GM19467 (cell line): Measurements from ENCODE around the gene EEF1A2.

Source experiments
- ATAC-seq: cut with Tn5 transposase; IDR thresholded peaks from one replicate; pipeline ENCODE4 v1.9.1; 2021; ENCODE audit warnings: mild to moderate bottlenecking, moderate library complexity; ENCODE audit not compliant: unreplicated experiment

The EEF1A2 gene

DNA sequence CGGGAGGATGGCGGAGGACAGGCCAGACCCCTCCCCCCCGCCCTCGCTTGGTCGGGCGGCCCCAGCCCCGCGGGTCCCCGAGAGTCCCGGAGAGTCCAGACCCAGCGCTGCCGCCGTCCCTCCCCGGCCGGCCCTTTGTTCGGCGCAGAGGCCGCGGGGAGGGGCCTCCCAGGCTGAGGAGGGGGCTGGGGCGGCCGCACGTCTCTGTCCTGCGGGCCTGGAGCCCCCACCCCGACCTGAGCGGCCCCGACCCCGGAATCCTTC is 27.2 kb downstream of the EEF1A2 start:
- no peak for ATAC-seq

DNA sequence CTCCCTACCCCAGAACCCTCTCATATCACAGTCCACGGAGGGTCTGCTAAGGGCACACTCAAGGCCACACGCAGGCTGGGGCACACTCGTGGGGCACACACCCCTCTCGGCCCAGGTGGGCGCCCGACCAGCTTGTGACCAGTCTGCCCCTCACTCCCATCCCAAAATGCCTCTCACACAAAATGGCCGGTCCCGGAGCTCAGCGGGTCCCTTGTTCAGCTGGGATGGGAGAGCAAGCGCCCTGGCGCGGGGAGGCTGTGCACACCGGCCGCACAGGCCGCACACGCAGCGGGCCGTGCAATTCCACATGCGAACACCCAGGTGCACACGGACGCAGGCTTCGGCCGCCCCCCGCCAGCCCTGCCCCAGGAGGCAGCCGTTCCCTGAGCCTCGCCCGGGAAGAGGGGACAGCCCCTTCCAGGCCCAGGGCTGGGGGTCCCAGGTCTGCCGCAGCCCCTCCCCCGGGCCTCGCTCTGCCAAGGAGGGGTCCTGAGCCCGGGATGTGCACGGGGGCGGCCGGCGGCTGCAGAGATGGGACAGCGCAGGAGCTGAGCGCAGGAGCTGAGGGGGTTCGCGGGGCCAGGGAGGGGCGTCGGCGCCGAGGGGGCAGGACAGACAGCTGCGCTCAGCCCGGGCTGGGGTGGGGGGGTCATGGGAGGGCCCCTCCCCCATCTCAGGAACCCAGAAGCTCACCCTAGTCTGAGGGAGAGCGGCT is 27.7 kb downstream of the EEF1A2 start:
- ATAC-seq: no peak

DNA sequence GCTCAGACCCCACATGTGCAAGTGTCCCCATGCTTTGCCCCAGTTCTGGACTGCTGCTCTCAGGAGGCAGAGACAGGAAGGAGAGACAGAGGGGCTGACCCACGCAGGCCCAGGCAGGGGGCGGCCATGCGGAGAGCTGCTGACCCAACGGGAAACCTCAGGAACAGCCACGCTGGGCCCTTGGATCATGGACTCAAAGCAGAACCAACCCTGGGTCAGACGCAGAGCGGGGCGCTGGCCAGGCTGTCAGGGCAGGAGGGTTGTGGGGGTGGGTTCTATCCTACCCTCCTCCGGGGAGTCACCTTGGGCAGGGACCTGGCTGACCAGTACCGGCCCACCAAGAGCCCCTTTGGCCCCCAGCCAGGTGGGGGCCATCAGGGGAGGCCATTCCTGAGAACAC is 28.5 kb downstream of the EEF1A2 start:
- no peak for ATAC-seq

DNA sequence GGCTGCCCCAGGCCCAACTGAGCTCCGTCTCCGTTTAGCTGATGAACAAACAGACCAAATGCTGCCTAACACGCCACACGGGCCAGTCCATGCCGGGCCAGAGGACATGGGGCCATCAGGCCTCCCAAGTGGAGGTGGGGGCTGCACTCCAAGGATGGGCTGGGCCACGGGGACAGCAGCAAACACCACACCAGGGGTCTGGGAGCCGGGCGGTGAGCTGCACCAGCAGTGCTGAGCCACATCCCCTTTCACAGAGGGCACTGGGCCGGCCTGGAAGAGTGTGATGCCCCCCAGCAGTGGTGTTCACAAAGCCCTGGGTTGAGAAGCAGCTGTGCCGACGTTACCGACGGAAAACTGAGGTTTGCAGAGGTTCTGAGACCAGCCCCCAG is 29.2 kb downstream of the EEF1A2 start:
- no peak for ATAC-seq

DNA sequence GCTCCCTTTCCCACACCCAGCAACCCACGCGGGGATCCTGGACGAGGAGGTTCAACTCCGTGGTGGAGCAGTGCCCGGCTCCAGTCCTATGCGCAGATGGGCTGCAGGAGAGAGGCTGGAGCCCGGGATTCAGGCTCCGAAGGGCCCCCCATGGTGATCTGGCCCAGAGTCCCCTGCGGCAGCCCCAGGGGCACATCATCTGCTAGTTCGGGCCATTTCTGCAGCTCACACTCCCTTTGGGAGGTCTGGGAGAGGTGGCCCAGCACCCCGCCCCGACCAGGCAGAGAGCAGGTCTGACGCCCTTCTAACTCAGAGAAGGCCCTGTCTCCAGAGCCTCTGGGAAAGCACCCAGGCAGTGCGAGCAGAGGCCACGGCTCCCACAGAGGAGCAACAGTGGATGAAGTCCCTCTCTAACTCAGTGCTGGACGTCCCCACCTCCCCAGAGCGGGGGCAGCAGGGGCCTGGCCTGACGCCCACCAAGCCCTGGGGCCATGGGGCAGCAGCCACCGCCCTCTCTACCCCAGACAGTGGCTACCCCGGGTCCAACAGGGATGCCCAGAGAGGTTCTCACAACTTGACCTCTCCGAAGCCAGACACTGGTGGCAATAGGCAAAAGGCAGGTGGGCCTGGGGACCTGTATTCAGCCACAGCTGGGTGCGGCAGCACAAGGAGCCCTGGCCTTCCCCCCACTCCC is 29.7 kb downstream of the EEF1A2 start:
- ATAC-seq: no peak

DNA sequence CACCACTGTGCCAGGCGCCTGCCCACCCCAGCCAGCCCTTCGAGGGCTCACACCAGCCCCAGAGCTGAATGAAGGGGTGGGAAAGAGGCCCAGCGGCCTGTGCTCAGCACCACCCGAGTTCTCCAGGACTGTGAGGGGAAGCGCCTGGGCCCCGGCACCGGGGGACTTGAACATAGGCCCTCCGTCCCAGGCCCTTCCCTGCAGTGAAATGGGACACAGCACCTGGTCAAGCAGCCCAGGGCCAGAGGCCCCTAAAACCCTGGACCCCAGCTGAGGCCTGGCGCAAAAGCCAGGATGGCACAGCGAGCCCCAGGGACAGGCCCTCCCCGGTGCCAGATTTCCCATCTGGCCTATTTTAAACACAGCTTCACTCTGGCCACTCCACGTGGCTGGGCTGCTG is 30.5 kb downstream of the EEF1A2 start:
- ATAC-seq: no peak

DNA sequence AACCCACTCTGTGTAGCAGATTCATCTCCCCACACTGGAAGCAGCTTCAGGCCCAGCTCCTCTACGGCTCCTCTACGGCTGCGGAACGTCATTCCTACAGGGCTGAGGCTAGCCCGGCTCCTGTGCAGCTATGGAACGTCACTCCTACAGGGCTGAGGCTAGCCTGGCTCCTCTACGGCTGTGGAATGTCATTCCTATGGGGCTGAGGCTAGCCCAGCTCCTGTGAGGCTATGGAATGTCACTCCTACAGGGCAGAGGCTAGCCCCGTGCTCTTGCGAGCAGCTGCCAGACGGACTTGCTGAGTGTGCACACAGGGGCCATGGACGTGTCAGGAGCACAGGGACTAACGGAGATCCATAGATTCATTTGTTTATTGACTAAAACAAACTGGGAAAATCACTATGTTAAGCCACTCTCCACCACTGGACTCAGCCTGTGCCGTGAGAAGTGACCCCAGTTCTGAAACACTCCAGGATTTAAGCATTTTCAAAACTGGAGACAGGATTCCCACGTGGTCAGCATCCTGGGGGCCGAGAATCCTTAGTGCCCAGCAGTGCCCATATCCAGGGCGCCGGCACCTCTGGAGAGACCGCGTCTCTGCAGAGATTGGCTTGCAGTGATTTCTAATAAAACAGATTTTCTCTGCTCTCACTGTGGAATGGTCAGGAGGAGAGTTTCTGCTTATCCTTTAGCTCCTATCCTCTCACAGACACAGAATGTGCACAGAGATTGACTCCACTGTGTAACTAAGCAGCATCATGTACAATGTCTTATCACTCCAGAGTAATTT is 31.4 kb downstream of the EEF1A2 start:
- ATAC-seq: no peak

DNA sequence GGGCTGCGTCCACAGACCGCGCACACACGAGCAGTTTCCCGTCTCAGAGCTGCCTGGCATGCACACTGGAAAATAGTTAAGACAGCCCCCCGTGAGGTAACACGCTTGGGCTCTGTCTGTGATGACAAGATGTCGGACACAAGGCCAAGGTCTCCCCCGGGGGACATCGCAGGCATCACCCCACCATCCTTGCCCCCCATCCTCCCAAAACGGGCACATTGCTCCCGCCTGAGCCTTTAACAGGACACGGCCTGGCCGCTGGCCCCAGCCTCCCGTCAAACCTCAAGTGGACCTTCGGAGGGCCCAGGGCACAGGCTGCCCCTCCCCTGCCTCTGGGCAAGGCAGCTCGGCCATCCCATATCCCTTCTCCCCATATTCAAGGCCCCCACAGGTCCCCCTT is 32.0 kb downstream of the EEF1A2 start:
- ATAC-seq: no peak

DNA sequence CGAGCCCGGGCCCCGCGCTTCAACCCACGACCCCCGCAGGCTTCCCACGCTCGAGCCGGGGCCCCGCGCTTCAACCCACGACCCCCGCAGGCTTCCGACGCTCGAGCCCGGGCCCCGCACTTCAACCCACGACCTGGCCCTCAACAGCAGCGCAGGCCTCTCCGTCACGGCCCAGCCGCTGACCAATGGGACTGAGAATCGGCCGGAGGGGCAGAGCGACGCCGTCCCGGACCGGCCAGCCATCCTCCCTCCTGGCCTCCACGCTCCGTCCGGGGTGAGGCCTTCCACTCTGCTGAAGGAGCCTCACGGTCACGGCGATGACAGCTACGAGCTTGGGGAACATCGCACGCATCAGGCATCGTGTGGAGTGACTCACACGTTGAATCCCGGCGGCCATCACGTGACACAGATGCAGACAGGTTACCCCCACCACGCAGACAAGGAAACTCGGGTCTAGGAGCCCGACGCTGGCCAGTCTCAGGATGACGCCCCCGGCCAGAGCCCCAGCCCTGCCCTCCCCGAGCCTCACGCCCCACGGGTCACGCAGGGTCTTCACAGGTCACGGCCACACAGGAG is 32.5 kb downstream of the EEF1A2 start:
- ATAC-seq: no peak

DNA sequence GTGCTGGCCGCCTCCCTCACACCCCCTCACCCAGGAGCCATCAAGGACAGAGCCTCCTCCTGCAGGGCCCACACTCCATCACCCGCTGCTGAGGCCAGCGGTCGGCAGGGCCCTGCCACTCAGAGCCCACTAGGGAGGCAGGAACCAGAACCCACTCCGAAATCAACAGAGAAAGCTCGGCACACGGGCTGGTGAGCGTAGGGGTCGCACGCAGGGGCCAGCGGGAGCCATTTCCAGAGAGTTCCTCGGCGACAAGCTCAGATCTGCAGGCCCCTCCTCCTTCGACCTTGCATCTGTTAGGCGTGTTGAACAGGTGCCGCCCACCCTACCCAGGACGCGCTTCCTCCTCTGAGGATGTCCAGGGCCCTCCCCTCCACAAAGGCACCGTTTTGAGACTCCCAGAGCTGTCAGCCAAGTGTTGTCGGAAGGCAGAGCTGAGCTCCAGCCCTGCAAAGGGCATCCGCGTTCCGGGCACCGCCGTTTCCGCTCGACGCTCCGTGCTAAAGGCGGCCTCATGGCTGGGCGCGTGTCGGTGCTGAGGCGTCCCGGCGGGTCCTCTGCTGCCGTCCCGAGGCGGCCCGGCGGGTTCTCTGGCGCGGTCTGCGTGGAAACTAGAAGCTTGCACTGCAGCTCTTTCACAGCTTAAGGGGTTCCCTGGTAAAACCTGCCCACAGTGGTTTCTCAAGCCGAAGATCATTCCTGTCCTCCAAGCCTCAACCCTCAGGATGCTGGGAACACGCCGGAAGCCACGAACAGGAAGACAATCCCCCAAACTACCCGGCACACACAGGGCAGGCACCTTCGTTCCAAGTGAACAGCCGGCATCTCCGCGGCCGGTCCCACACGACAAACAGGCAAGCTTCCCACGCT is 33.3 kb downstream of the EEF1A2 start:
- ATAC-seq: no peak

DNA sequence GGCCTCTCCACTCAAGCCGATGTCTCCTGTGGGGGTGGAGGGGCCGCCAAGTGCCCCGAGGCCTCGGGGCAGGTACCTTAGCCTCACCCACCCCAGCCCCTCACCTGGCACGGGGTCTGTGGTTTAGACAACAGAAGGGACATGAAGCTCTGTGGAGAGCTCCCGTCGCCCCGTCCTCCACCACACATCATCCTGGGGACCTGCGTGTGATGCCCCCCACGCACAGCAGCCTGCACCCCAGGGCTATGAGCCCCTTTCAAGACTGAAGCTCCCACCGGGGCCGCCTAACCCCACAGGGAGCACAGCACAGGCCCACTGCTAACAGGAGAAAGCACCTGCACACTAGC is 34.6 kb downstream of the EEF1A2 start:
- ATAC-seq: no peak

DNA sequence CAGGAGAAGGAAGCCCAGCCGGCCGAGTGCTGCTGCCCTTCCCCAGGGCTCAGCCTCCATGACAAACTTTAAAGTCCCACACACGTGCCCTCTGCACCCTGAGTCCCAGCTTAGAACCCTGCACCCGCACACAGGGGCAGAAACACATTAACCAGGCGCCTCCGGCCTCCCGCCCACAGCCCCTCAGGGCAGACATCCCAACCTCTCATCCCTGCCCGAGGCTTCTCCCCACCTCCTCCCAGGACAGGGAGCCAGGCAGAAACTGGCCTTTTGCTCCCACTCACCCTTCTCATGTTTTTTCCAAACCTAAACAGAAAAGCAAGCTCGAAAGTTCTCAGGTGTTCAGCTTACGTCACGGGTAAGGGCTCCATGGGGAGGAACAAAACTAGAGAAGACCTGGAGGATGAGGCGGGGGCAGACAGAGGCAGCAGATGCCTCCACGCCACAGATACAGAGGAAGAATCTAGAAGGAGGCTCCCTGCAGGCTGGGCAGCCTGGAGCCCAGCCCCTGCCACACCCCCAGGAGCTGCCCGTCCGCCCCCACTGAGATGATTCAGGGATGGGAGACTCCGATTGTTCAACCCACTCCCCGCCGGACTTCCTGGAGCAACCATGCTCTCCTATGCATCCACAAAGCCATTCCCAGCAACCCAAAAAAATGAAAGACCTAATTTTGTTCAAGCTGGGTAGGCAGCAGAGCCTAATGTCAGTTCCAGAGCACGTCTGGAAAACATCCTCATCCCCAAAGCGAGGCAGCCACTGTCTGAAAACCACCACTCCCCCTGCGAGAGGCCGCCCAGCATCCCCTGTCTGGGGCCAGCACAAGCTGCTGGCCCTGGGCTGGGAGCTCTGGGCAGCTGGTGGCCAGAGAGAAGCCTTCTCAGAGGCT is 35.2 kb downstream of the EEF1A2 start:
- ATAC-seq: no peak

DNA sequence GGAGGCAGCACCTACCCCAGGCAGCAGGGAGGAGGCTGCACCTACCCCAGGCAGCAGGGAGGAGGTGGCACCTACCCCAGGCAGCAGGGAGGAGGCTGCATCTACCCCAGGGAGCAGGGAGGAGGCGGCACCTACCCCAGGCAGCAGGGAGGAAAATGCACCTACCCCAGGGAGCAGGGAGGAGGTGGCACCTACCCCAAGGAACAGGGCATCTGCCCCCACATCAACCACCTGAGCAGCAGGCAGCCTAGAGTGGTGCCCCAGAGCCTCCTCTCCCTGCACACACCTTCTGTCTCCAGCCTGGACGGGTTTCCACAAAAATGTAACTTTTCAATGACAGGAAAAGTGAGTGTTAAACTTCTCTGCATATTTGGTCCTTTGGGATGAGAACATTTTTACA is 36.6 kb downstream of the EEF1A2 start:
- ATAC-seq: no peak

DNA sequence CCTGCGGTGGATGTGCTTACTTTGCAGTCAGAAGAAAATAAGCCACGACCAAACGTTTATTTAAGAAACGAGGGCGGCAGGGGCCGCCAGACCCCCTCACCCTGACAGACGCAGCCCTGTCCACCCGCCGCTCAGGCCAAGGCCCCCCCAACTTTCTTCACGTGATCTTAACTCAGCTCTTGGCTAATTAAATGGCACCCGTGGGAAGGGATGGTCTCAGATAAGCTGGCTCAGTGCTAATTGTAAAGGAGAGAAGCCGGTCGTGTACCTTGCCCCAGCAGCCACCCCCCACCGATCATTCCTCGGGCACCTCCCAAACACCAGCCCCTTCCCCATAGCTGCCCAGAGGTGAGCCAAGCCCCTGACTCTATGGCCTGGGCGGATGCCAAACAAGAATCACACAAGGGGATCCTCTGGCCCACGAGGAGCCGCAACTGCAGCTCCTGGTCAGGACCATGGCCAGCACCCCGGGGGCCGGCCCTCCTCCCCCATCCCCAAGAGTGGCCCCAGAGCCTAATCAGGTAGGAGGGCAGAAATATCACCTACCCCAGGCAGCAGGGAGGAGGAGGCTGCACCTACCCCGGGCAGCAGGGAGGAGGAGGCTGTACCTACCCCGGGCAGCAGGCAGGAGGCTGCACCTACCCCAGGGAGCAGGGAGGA is 37.6 kb downstream of the EEF1A2 start:
- no peak for ATAC-seq

DNA sequence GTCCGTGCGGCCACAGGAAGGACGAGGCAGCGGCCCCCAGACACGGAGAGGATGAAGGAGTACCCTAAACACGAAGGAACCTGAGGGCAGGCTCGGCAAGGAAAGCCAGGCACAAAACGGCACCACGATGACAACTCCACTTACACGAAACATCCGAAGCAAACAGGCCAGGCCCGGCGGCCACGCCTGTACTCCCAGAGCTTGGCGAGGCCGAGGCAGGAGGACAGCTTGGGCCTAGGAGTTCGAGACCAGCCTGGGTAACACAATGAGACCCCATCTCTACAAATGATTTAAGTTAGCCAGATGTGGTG is 39.9 kb downstream of the EEF1A2 start:
- ATAC-seq: no peak

DNA sequence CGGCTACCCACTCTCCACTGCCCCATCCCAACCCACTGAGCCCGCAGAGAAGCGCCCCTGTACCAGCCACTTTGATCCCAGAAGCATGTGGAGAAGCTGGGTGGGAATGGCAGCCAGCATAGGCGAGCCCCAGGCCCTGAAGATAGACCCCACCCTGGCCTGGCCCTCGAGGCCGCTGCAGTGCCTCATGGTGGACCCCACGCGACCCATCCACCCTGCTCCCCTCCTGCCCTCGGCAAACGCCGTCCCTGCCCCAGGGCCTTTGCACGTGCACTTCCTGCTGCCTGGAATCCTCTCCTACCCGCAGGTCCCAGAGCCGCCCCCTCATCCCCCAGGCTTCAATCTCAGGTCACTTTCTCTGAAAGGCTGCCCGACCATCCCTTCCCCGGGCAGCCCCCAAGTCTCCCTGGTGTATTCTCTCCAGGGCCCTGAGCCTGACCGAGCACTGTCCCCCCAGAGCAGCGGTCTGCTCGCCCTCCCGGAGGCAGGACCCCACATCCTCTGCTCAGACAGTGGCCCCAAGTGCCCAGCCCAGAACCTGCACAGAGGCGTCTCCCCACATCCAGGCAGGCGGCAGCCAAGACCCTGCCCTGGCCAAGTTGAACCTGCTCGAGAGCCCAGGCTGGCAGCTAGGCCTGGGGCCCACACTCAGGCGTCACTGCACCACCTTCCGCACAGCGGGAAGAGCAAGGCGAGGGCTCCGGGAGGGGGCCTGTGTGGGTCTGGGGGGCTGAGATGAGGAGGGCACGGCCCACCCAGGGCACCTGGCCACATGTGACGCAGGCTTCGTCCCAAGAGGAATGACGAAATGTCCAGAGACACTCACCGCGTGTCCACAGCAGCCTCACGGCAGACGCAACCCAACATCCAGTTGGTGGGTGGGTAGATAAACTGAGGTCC is 40.5 kb downstream of the EEF1A2 start:
- no peak for ATAC-seq

DNA sequence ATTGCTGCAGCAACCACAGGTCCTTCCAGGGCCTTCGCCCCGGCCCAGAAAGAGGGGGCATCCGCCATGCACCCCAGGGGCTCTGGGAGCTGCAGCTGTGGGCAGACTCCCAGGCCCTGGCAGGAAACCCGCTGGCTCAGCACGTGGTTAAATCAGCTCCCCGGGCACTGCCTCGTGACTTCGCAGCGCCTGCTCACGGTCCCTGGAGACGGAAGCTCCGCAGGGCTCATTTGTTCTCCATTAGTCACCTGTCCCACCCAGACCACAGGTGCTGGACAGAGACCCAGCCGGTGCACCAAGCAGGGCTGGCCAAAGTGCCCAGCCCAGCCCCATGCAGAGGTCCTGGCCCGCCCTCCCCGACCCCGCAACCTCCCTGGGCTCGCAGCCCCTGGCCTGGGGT is 41.1 kb downstream of the EEF1A2 start:
- ATAC-seq: no peak

DNA sequence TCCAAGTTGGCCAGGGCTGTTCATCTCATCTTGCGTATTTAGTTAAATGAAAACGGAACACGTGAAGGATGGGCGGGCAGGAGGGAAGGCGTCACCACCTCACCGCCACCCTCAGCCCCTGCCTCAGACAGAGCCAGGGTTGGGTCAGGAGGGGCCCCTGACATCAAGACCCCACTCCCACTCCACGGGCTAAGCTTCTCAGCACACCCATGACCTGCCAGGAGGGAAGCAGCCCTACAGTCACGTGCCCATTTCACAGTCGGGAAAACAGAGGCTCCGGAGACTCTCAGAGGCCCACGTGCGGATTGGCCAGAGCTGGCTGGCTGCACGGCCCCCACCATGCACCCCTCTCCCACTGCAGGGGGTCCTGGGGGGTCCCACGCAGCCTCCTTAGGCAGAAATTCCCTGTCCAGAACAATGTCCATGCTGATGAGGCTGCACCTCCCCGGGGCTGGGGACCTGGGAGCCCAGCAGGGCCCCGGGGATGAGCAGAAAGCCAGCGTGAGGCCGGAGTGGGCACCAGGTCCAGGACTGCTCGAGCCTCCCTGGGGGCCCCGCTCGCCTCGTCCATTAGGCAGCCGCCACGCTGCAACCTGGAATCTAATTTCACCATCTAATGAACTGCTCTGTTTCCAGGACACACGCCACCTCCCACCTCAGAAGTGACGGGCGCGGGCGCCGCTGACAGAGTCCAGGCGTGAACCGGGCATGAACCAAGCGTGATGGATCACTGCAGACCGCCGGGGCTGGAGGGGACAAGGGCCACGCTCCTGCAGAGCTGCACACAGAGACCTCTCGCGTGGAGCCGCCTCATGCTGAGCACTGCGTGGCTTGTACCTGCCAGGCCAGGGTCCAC is 42.2 kb downstream of the EEF1A2 start:
- no peak for ATAC-seq
